ENCODE measurements around the gene SMIM27. TPM values are rescaled to one million over a fixed set of nuclear protein-coding genes. Genes with fewer than 3 reads are reported as not detected.
"Not testable (repeated sequence)": the region's sequence is repeated elsewhere in the genome, so short reads cannot be mapped to it uniquely, and the experiment has no call there.

SMIM27 gene
- total RNA-seq, 2 experiments from 2014 or later: 12.7 to 16.8 TPM

- Histone ChIP-seq H3K4me1 (ENCODE audit: insufficient read depth, low read length) (peaks cover 23% of the 10 kb centered on the region), H3K9me3 (ENCODE audit: control insufficient read depth in 1 of 2, insufficient read depth in 1 of 2, low read length in 2 of 2) (no peaks in the 10 kb centered on the region), H3K36me3 (ENCODE audit: insufficient read depth, low read length) (peaks cover 8% of the 10 kb centered on the region), H3K27me3 (ENCODE audit: control insufficient read depth in 1 of 2, insufficient read depth in 2 of 2, low read length in 2 of 2) (no peaks in the 10 kb centered on the region), H3K27ac (ENCODE audit: low read depth in 1 of 2, low read length in 2 of 2) (peak overlapping the region in 1 of 2 donors; percentile 13), H3K4me3 (ENCODE audit: low read length) (no peak overlapping the region)
- POLR2A ChIA-PET: interaction anchor here (4.4 kb wide), 1 partner anchor 27 kb away, joined by 127 read pairs; the partner anchor contains the start of genes SMIM27 and TOPORS
- DNase-seq: no peak
- intact Hi-C loops (cut with DNase I, micrococcal nuclease): loop anchor here (2.0 to 10.0 kb wide), 4 partner anchors 33 to 141 kb away; no protein-coding TSS in a partner anchor
- Mint-ChIP-seq H3K27me3 (no peaks in the 10 kb centered on the region), H3K4me1 (ENCODE audit: low read depth) (peaks cover 57% of the 10 kb centered on the region), H3K36me3 (ENCODE audit: low read depth) (peaks cover 47% of the 10 kb centered on the region), H3K9me3 (no peaks in the 10 kb centered on the region), H3K4me3 (peak overlapping the region; percentile 96), H3K27ac (peak overlapping the region; percentile 93)
- no peak for TF ChIP-seq CTCF (IDR thresholded peaks at IDR 0.05)
- CTCF ChIA-PET: no interaction called here
- ATAC-seq (ENCODE audit: poor library complexity): no peak
Observed at GRCh38 chr9:32523910-32524309, 28.2 kb upstream of the SMIM27 start.

GRCh38 chr9:32524558-32524891 is 27.6 kb upstream of the SMIM27 start:
- POLR2A ChIA-PET: interaction anchor here (0.9 to 4.4 kb wide), 4 partner anchors 9 to 146 kb away, joined by 3 to 127 read pairs (median 20); partner anchors contain the start of genes ACO1, SMIM27 and TOPORS
- peak overlapping the region; percentile 91 for H3K4me3 ChIP-seq (ENCODE audit: low read length)
- H3K27me3 Mint-ChIP-seq: not testable (repeated sequence)

GRCh38 chr9:32524892-32525708 is 27.0 kb upstream of the SMIM27 start:
- Mint-ChIP-seq H3K27ac (peak overlapping the region; percentile 93), H3K4me1 (ENCODE audit: low read depth) (peaks cover 57% of the 10 kb centered on the region), H3K36me3 (ENCODE audit: low read depth) (peaks cover 47% of the 10 kb centered on the region), H3K27me3 (no peaks in the 10 kb centered on the region), H3K4me3 (peak overlapping the region; percentile 96), H3K9me3 (no peaks in the 10 kb centered on the region)
- intact Hi-C loops (cut with DNase I, micrococcal nuclease): loop anchor here (2.0 to 10.0 kb wide), 5 partner anchors 32 to 142 kb away; no protein-coding TSS in a partner anchor
- peaks cover 23% of the 10 kb centered on the region for H3K4me1 ChIP-seq (ENCODE audit: insufficient read depth, low read length)
- DNase-seq (peak in 7 of 14 experiments; percentile 9 to 49 (median 24)), ATAC-seq (ENCODE audit: poor library complexity) (peak; percentile 32)
- peaks cover 8% of the 10 kb centered on the region for H3K36me3 ChIP-seq (ENCODE audit: insufficient read depth, low read length)
- H3K27ac ChIP-seq (ENCODE audit: low read depth in 1 of 2, low read length in 2 of 2): peak overlapping the region; percentile 83 to 91
- H3K27me3 ChIP-seq (ENCODE audit: control insufficient read depth in 1 of 2, insufficient read depth in 2 of 2, low read length in 2 of 2): no peaks in the 10 kb centered on the region
- H3K4me3 ChIP-seq (ENCODE audit: low read length): peak overlapping the region; percentile 91
- no peak for TF ChIP-seq CTCF (IDR thresholded peaks at IDR 0.05)
- ChIA-PET CTCF (interaction anchor here (0.6 to 3.1 kb wide), 10 partner anchors 11 to 146 kb away, joined by 3 to 35 read pairs (median 4); partner anchors contain the start of genes ACO1, NDUFB6, SMIM27 and TOPORS), POLR2A (interaction anchor here (0.9 to 4.4 kb wide), 12 partner anchors 8 to 642 kb away, joined by 3 to 127 read pairs (median 6); partner anchors contain the start of genes ACO1, NDUFB6, SMIM27 and TOPORS)
- H3K9me3 ChIP-seq (ENCODE audit: control insufficient read depth in 1 of 2, insufficient read depth in 1 of 2, low read length in 2 of 2): no peaks in the 10 kb centered on the region

More at GRCh38 chr9:32524558-32524891, 27.6 kb upstream of the SMIM27 start:
- peak overlapping the region; percentile 93 for H3K27ac Mint-ChIP-seq
- ATAC-seq (ENCODE audit: poor library complexity); H3K27me3 ChIP-seq (ENCODE audit: control insufficient read depth in 1 of 2, insufficient read depth in 2 of 2, low read length in 2 of 2); DNase-seq; H3K36me3 ChIP-seq (ENCODE audit: insufficient read depth, low read length); H3K9me3 ChIP-seq (ENCODE audit: control insufficient read depth in 1 of 2, insufficient read depth in 1 of 2, low read length in 2 of 2); H3K9me3 Mint-ChIP-seq: not testable (repeated sequence)
- peaks cover 57% of the 10 kb centered on the region for H3K4me1 Mint-ChIP-seq (ENCODE audit: low read depth)
- intact Hi-C loops (cut with DNase I, micrococcal nuclease): loop anchor here (2.0 to 10.0 kb wide), 4 partner anchors 33 to 142 kb away; no protein-coding TSS in a partner anchor
- H3K4me3 Mint-ChIP-seq: peak overlapping the region; percentile 96
- peak overlapping the region in 1 of 2 donors; percentile 91 for H3K27ac ChIP-seq (ENCODE audit: low read depth in 1 of 2, low read length in 2 of 2)
- H3K36me3 Mint-ChIP-seq (ENCODE audit: low read depth): peaks cover 47% of the 10 kb centered on the region
- H3K4me1 ChIP-seq (ENCODE audit: insufficient read depth, low read length): peaks cover 23% of the 10 kb centered on the region
- CTCF ChIA-PET: interaction anchor here (0.8 to 3.1 kb wide), 5 partner anchors 27 to 145 kb away, joined by 3 to 35 read pairs (median 23); partner anchors contain the start of genes NDUFB6, SMIM27 and TOPORS

All from CD4-positive, alpha-beta T cell (primary cell).